GM23338 (cell line): ENCODE measurements around the gene COL4A2. TPM values are rescaled to one million over a fixed set of nuclear protein-coding genes. Genes with fewer than 3 reads are reported as not detected.

ENCODE experiments used
- ATAC-seq: fragments of 200-7000 bp; cut with Tn5 transposase; 3 replicates; pipeline ENCODE4 v1.9.1; 2020
- DNase-seq: peaks from one replicate; pipeline ENCODE4 v3.0.0-alpha.2; 2015; ENCODE audit warnings: low spot score
- H2AFZ ChIP-seq: fragments of 200-600 bp; sonication (generic); 2 replicates; pipeline ENCODE4 v1.8.0; 2016; ENCODE audit warnings: antibody characterized with exemption, mild to moderate bottlenecking, moderate library complexity
- H3F3A ChIP-seq: fragments of 200-600 bp; sonication (generic); replicated peaks from 2 replicates; pipeline ENCODE4 v1.8.0; 2017; ENCODE audit warnings: antibody characterized with exemption, mixed run types, low read depth
- H3K27ac ChIP-seq: fragments of 200-600 bp; sonication (generic); 2 replicates; pipeline ENCODE4 v1.6.1; 2016; ENCODE audit warnings: low read depth
- H3K27me3 ChIP-seq: fragments of 200-600 bp; sonication (generic); 2 replicates; pipeline ENCODE4 v1.8.0; 2016; ENCODE audit warnings: mild to moderate bottlenecking, mixed run types, moderate library complexity; ENCODE audit not compliant: insufficient read depth
- H3K36me3 ChIP-seq: fragments of 200-600 bp; sonication (generic); 2 replicates; pipeline ENCODE4 v1.8.0; 2016; ENCODE audit warnings: mild to moderate bottlenecking; ENCODE audit not compliant: insufficient read depth
- H3K4me1 ChIP-seq: fragments of 200-600 bp; sonication (generic); 2 replicates; pipeline ENCODE4 v1.8.0; 2016; ENCODE audit warnings: mild to moderate bottlenecking, moderate library complexity; ENCODE audit not compliant: insufficient read depth
- H3K4me2 ChIP-seq: fragments of 200-600 bp; sonication (generic); 2 replicates; pipeline ENCODE4 v1.7.1; 2017; ENCODE audit warnings: mixed run types
- H3K4me3 ChIP-seq: fragments of 200-600 bp; sonication (generic); 2 replicates; pipeline ENCODE4 v1.6.1; 2016; ENCODE audit warnings: mixed run types
- H3K79me2 ChIP-seq: fragments of 200-600 bp; sonication (generic); replicated peaks from 2 replicates; pipeline ENCODE4 v1.8.0; 2017; ENCODE audit warnings: mild to moderate bottlenecking; ENCODE audit not compliant: insufficient read depth
- H3K9me2 ChIP-seq: fragments of 200-600 bp; sonication (generic); 2 replicates; pipeline ENCODE4 v1.8.0; 2017; ENCODE audit not compliant: insufficient read depth
- H4K20me1 ChIP-seq: fragments of 200-600 bp; sonication (generic); replicated peaks from 2 replicates; pipeline ENCODE4 v1.8.0; 2017; ENCODE audit warnings: mild to moderate bottlenecking; ENCODE audit not compliant: insufficient read depth
- H3K27ac Mint-ChIP-seq: 2 replicates; pipeline ENCODE4 v1.8.0; 2020; ENCODE audit warnings: inconsistent platforms, mild to moderate bottlenecking, moderate library complexity, mixed read lengths
- H3K27me3 Mint-ChIP-seq: 3 replicates; pipeline ENCODE4 v1.8.0; 2022; ENCODE audit warnings: low read depth, mild to moderate bottlenecking, moderate library complexity, mixed read lengths, inconsistent platforms; ENCODE audit not compliant: insufficient read depth, poor library complexity
- H3K36me3 Mint-ChIP-seq: 3 replicates; pipeline ENCODE4 v1.8.0; 2021; ENCODE audit warnings: low read depth, mild to moderate bottlenecking, inconsistent platforms, moderate library complexity, mixed read lengths
- H3K4me1 Mint-ChIP-seq: 3 replicates; pipeline ENCODE4 v1.8.0; 2020; ENCODE audit warnings: mild to moderate bottlenecking, inconsistent platforms, mixed read lengths
- H3K4me3 Mint-ChIP-seq: 3 replicates; pipeline ENCODE4 v1.8.0; 2021; ENCODE audit warnings: moderate library complexity, mild to moderate bottlenecking, inconsistent platforms, mixed read lengths
- H3K9me3 Mint-ChIP-seq: 3 replicates; pipeline ENCODE4 v1.8.0; 2020; ENCODE audit warnings: moderate library complexity, mild to moderate bottlenecking, inconsistent platforms, mixed read lengths
- CREB1 ChIP-seq: fragments of 250-450 bp; sonication (Bioruptor Pico); IDR thresholded peaks from 2 replicates; pipeline ENCODE4 v1.5.0; 2020; ENCODE audit warnings: low read depth, mild to moderate bottlenecking, moderate library complexity
- CTCF ChIP-seq, 2 experiments: fragments of 200-600 bp in 1 of 2; sonication (generic) in 1 of 2; conservative IDR thresholded peaks; 2 replicates each; pipeline versions ENCODE4 v1.5.1 to v1.6.1; 2016 to 2017; ENCODE audit warnings: antibody characterized with exemption in 2 of 2, low read depth in 2 of 2, mild to moderate bottlenecking in 2 of 2, moderate library complexity in 1 of 2
- ETS1 ChIP-seq: IDR thresholded peaks from 2 replicates; pipeline ENCODE4 v1.6.1; 2016; ENCODE audit warnings: antibody characterized with exemption
- EZH2 ChIP-seq: fragments of 200-600 bp; sonication (generic); IDR thresholded peaks from one replicate; pipeline ENCODE4 v1.8.0; 2017; ENCODE audit warnings: antibody characterized with exemption, mild to moderate bottlenecking, low read depth; ENCODE audit not compliant: unreplicated experiment
- EZH2phosphoT487 ChIP-seq: fragments of 200-600 bp; sonication (generic); IDR thresholded peaks from one replicate; pipeline ENCODE4 v1.8.1; 2018; ENCODE audit warnings: antibody characterized with exemption; ENCODE audit not compliant: unreplicated experiment
- JUNB ChIP-seq: IDR thresholded peaks from one replicate; pipeline ENCODE4 v1.6.1; 2016; ENCODE audit warnings: antibody characterized with exemption; ENCODE audit not compliant: unreplicated experiment
- NANOG ChIP-seq: IDR thresholded peaks from 2 replicates; pipeline ENCODE4 v1.6.1; 2016; ENCODE audit warnings: antibody characterized with exemption, borderline replicate concordance
- POLR2AphosphoS5 ChIP-seq: IDR thresholded peaks from 2 replicates; pipeline ENCODE4 v1.6.1; 2016; ENCODE audit warnings: antibody characterized with exemption, low read depth
- REST ChIP-seq: IDR thresholded peaks from one replicate; pipeline ENCODE4 v1.6.1; 2018; ENCODE audit warnings: antibody characterized with exemption; ENCODE audit not compliant: unreplicated experiment
- STAT1 ChIP-seq: IDR thresholded peaks from one replicate; pipeline ENCODE4 v1.6.1; 2016; ENCODE audit warnings: antibody characterized with exemption; ENCODE audit not compliant: unreplicated experiment
- ZNF114 ChIP-seq: fragments of 250-450 bp; sonication (Bioruptor Pico); IDR thresholded peaks from 2 replicates; pipeline ENCODE4 v1.5.0; 2020; ENCODE audit warnings: mild to moderate bottlenecking, moderate library complexity
- ZNF331 ChIP-seq: fragments of 250-450 bp; sonication (Bioruptor Pico); IDR thresholded peaks from 2 replicates; pipeline ENCODE4 v1.5.0; 2020; ENCODE audit warnings: low read depth, mild to moderate bottlenecking, moderate library complexity
- ZNF462 ChIP-seq: fragments of 250-450 bp; sonication (Bioruptor Pico); IDR thresholded peaks from 2 replicates; pipeline ENCODE4 v1.5.0; 2020; ENCODE audit warnings: mild to moderate bottlenecking, moderate library complexity
- polyA plus RNA-seq: library from polyadenylated mRNA; unstranded; fragments of >200 nt; fragmentation: Nextera tagmentation; extraction: Ambion mirVana; gene quantifications from 2 replicates; pipeline ENCODE4 v1.2.1, GENCODE V29; 2016
- total RNA-seq: library from RNA; depleted of rRNA; stranded (reverse); fragments of >200 nt; shearing (Covaris generic); gene quantifications from 2 replicates; pipeline ENCODE4 v1.2.3, GENCODE V29; 2014

COL4A2 gene
- total and polyA plus RNA-seq, 2 experiments from 2014 or later, result 37.4 to 131 TPM

- no peak for DNase-seq
- no peak overlapping the region for H3K4me3 Mint-ChIP-seq
- H3K27ac ChIP-seq, result no peak overlapping the region
- H3K9me2 ChIP-seq, result no peaks in the 10 kb centered on the region
- no peaks in the 10 kb centered on the region for H3K27me3 ChIP-seq
- H3K79me2 ChIP-seq, result no peaks in the 10 kb centered on the region
- ATAC-seq, result no peak
- peaks cover 36% of the 10 kb centered on the region for H3K36me3 Mint-ChIP-seq
- no peak overlapping the region for H3K4me2 ChIP-seq
- no peaks in the 10 kb centered on the region for H4K20me1 ChIP-seq
- H3K27me3 Mint-ChIP-seq, result peaks cover 5% of the 10 kb centered on the region
- H3K4me3 ChIP-seq, result no peak overlapping the region
- no peak overlapping the region for H2AFZ ChIP-seq
- H3K27ac Mint-ChIP-seq, result no peak overlapping the region
- peaks cover 13% of the 10 kb centered on the region for H3K4me1 Mint-ChIP-seq
- 0 out of 2 replicates have a peak, but pooled peaks cover under 1% of the 10 kb centered on the region for H3F3A ChIP-seq
- TF ChIP-seq CREB1 (no peak), JUNB (no peak), ZNF462 (CRISPR knock-in tag) (no peak), POLR2AphosphoS5 (no peak), REST (no peak), ETS1 (no peak), CTCF (conservative IDR thresholded peaks at IDR 0.05; ENCODE audit: low read depth in 2 of 2) (no peak), ZNF331 (CRISPR knock-in tag) (no peak), EZH2phosphoT487 (no peak), STAT1 (no peak), ZNF114 (no peak), EZH2 (no peak), NANOG (no peak)
- no peaks in the 10 kb centered on the region for H3K4me1 ChIP-seq
- no peaks in the 10 kb centered on the region for H3K9me3 Mint-ChIP-seq
- peaks cover 4% of the 10 kb centered on the region; the same call in 1 of the 2 replicates for H3K36me3 ChIP-seq
These were observed 162.0 kb downstream of the COL4A2 start for GRCh38 chr13:110468986-110469495.
